K562 (cell line): ENCODE measurements around the gene MRPL4. TPM values are rescaled to one million over a fixed set of nuclear protein-coding genes. Genes with fewer than 3 reads are reported as not detected.
A peak's percentile ranks its signal among the peaks of the same experiment; 100 is the strongest.

Source experiments
- BDP1 ChIP-seq: IDR thresholded peaks from 3 replicates; pipeline ENCODE4 v1.6.1; 2011; ENCODE audit not compliant: insufficient read length, insufficient read depth
- CHAMP1 ChIP-seq: fragments of 450-650 bp; IDR thresholded peaks from 2 replicates; pipeline ENCODE4 v1.6.1; 2016; ENCODE audit warnings: mild to moderate bottlenecking
- CREB3L1 ChIP-seq: fragments of 450-650 bp; IDR thresholded peaks from 2 replicates; pipeline ENCODE4 v1.6.1; 2014; ENCODE audit warnings: low read depth, mild to moderate bottlenecking, moderate library complexity, borderline replicate concordance
- MNT ChIP-seq, 2 experiments: fragments of 450-650 bp; conservative IDR thresholded peaks; 2 replicates each; pipeline ENCODE4 v1.6.1; 2017; ENCODE audit warnings: mild to moderate bottlenecking in 2 of 2, moderate library complexity in 2 of 2
- NR1H2 ChIP-seq: sonication (generic); formaldehyde crosslinking; IDR thresholded peaks from 2 replicates; pipeline ENCODE4 v1.4.0; 2020; ENCODE audit warnings: mild to moderate bottlenecking, missing genetic modification reagents
- TARDBP ChIP-seq: fragments of 450-650 bp; IDR thresholded peaks from 2 replicates; pipeline ENCODE4 v1.6.1; 2016
- TEAD4 ChIP-seq, 2 experiments: sonication (generic) in 1 of 2; formaldehyde crosslinking in 1 of 2; IDR thresholded peaks; 2 replicates each; pipeline versions ENCODE4 v1.6.1 to v1.8.0; 2012 to 2022; ENCODE audit warnings: borderline replicate concordance in 1 of 2, inconsistent platforms in 1 of 2, low read length in 1 of 2, mild to moderate bottlenecking in 1 of 2, missing genetic modification reagents in 1 of 2
- TFAP4 ChIP-seq: sonication (generic); formaldehyde crosslinking; IDR thresholded peaks from 2 replicates; pipeline ENCODE4 v1.8.0; 2022; ENCODE audit warnings: missing genetic modification reagents, mild to moderate bottlenecking, moderate library complexity, borderline replicate concordance
- ZC3H11A ChIP-seq: IDR thresholded peaks from 2 replicates; pipeline ENCODE4 v1.6.1; 2012; ENCODE audit warnings: low read depth, low read length, improper control_type of control experiment
- ZEB2 ChIP-seq: fragments of 450-650 bp; IDR thresholded peaks from 2 replicates; pipeline ENCODE4 v1.6.1; 2016
- ZKSCAN1 ChIP-seq: fragments of 150-350 bp; IDR thresholded peaks from 2 replicates; pipeline ENCODE4 v1.6.1; 2016; ENCODE audit warnings: low read depth, low read length
- ZNF184 ChIP-seq: sonication (generic); formaldehyde crosslinking; IDR thresholded peaks from 2 replicates; pipeline ENCODE4 v1.5.0; 2020; ENCODE audit warnings: missing genetic modification reagents
- ZNF79 ChIP-seq: fragments of 250-450 bp; sonication (Bioruptor Pico); IDR thresholded peaks from 2 replicates; pipeline ENCODE4 v1.4.0; 2020; ENCODE audit warnings: low read depth, mild to moderate bottlenecking, moderate library complexity
- polyA plus RNA-seq, 8 experiments: library from polyadenylated mRNA; depleted of rRNA in 4 of 8; stranded (reverse) in 5 of 8; unstranded in 3 of 8; fragments of >200 nt; fragmentation: Nextera tagmentation in 2 of 8; fragmentation: Illumina TruSeq in 1 of 8; extraction: Ambion mirVana in 2 of 8; extraction: Trizol in 1 of 8; gene quantifications; 2 replicates each; pipeline versions ENCODE4 v1.2.1 to v1.2.3, GENCODE V29; 2011 to 2014; ENCODE audit warnings: inconsistent platforms in 1 of 8, missing spikeins in 1 of 8
- total RNA-seq, 7 experiments: library from RNA; depleted of rRNA in 6 of 7; stranded (reverse); fragments of >200 nt in 6 of 7; fragmentation: Illumina TruSeq in 2 of 7; extraction: Trizol in 2 of 7; gene quantifications; 2 replicates each; pipeline versions ENCODE4 v1.2.1 to v1.2.3, GENCODE V29; 2011 to 2021; ENCODE audit warnings: low replicate concordance in 1 of 7
- TF ChIP-seq, protein P1 (sequence below): fragments of 250-450 bp; sonication (Bioruptor Pico); IDR thresholded peaks from 2 replicates; pipeline ENCODE4 v1.4.0; 2020

The MRPL4 gene
- total and polyA plus RNA-seq, 9 of the 15 experiments (the other 6 are each of a cell fraction or from before 2014, with no cell fraction given): 1.4 to 239 (median 64.9) TPM

GRCh38 chr19:10270616-10271394 lies 18.8 kb downstream of the MRPL4 start, which contains the start of gene ICAM1 (continued):
- TF ChIP-seq CHAMP1 (no peak), ZKSCAN1 (0 out of 2 replicates have a peak, but pooled peaks have one; percentile 69), TARDBP (peak; percentile 47; the same call in 1 of the 2 replicates), TEAD4 (IDR thresholded peaks at IDR 0.05; ENCODE audit: low read length) (peak; percentile 23; the same call in 1 of the 2 replicates), TEAD4 (CRISPR knock-in tag; IDR thresholded peaks at IDR 0.05; ENCODE audit: borderline replicate concordance) (no peak), TFAP4 (CRISPR knock-in tag) (no peak; the same call in none of the 2 replicates), BDP1 (no peak), ZNF79 (CRISPR knock-in tag) (no peak), MNT (conservative IDR thresholded peaks at IDR 0.05) (peak; percentile 83 to 85), ZEB2 (no peak; the same call in 1 of the 2 replicates), ZC3H11A (no peak), CREB3L1 (peak; percentile 38; the same call in 1 of the 2 replicates), NR1H2 (CRISPR knock-in tag) (peak; percentile 7; the same call in 1 of the 2 replicates), ZNF184 (no peak)
- TF ChIP-seq, protein P1, sequence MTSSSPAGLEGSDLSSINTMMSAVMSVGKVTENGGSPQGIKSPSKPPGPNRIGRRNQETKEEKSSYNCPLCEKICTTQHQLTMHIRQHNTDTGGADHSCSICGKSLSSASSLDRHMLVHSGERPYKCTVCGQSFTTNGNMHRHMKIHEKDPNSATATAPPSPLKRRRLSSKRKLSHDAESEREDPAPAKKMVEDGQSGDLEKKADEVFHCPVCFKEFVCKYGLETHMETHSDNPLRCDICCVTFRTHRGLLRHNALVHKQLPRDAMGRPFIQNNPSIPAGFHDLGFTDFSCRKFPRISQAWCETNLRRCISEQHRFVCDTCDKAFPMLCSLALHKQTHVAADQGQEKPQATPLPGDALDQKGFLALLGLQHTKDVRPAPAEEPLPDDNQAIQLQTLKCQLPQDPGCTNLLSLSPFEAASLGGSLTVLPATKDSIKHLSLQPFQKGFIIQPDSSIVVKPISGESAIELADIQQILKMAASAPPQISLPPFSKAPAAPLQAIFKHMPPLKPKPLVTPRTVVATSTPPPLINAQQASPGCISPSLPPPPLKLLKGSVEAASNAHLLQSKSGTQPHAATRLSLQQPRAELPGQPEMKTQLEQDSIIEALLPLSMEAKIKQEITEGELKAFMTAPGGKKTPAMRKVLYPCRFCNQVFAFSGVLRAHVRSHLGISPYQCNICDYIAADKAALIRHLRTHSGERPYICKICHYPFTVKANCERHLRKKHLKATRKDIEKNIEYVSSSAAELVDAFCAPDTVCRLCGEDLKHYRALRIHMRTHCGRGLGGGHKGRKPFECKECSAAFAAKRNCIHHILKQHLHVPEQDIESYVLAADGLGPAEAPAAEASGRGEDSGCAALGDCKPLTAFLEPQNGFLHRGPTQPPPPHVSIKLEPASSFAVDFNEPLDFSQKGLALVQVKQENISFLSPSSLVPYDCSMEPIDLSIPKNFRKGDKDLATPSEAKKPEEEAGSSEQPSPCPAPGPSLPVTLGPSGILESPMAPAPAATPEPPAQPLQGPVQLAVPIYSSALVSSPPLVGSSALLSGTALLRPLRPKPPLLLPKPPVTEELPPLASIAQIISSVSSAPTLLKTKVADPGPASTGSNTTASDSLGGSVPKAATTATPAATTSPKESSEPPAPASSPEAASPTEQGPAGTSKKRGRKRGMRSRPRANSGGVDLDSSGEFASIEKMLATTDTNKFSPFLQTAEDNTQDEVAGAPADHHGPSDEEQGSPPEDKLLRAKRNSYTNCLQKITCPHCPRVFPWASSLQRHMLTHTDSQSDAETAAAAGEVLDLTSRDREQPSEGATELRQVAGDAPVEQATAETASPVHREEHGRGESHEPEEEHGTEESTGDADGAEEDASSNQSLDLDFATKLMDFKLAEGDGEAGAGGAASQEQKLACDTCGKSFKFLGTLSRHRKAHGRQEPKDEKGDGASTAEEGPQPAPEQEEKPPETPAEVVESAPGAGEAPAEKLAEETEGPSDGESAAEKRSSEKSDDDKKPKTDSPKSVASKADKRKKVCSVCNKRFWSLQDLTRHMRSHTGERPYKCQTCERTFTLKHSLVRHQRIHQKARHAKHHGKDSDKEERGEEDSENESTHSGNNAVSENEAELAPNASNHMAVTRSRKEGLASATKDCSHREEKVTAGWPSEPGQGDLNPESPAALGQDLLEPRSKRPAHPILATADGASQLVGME (CRISPR knock-in tag): no peak
